Measurements from ENCODE around the gene JMJD1C. TPM values are rescaled to one million over a fixed set of nuclear protein-coding genes. Genes with fewer than 3 reads are reported as not detected.
A peak's percentile ranks its signal among the peaks of the same experiment; 100 is the strongest.

Gene JMJD1C
- total and polyA plus RNA-seq, 4 experiments from 2014 or later = 22.8 to 115 (median 84.5) TPM

DNA sequence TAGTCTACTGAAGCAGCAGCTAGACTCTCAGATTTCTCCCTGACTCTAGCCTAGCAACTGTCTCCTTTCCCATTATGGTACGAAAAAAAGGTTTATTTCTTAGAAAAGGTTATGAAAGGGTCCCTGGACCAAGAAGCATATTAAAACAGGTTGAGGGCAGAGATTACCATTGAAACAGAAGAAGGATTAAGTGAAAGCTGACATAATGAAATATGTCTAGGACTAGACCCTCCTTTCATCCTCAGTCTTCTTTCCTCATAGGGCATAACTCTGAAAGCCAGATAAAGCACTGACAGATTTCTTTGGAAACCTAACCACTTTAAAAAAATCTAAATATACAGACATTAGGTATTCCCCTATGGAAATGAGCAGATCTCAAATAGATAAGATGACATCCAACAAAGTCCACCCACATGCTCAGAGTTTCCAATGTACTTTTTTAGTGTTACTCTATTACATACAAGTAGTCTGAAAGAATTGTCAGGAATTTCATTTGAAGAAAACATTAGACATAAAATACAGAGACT, 58.6 kb downstream of the JMJD1C start:
- Histone ChIP-seq H3K4me1 (ENCODE audit: insufficient read depth, low read length) (no peaks in the 10 kb centered on the region), H3K27ac (ENCODE audit: low read depth, low read length) (no peak overlapping the region), H3K27me3 (ENCODE audit: insufficient read depth, low read length) (no peaks in the 10 kb centered on the region), H3K9me3 (ENCODE audit: control insufficient read depth in 1 of 2, low read length in 2 of 2) (no peaks in the 10 kb centered on the region), H3K36me3 (ENCODE audit: insufficient read depth, low read length) (no peaks in the 10 kb centered on the region), H3K4me3 (ENCODE audit: low read length in 2 of 2) (no peak overlapping the region)
- H3K27me3 Mint-ChIP-seq = no peaks in the 10 kb centered on the region
- H3K4me1 Mint-ChIP-seq = peaks cover 9 to 17% (median 14%) of the 10 kb centered on the region in 4 donors
- intact Hi-C loops (cut with micrococcal nuclease) = no loop called here
- H3K27ac Mint-ChIP-seq = no peak overlapping the region
- H3K36me3 Mint-ChIP-seq = peaks cover 3 to 5% of the 10 kb centered on the region in 2 donors
- H3K4me3 Mint-ChIP-seq = no peak overlapping the region
- CTCF ChIA-PET (ENCODE audit: partially characterized antibody) = interaction anchor here (0.6 kb wide), 1 partner anchor 476 kb away, joined by 3 read pairs; no protein-coding TSS in a partner anchor
- POLR2A ChIA-PET (ENCODE audit: partially characterized antibody) = no interaction called here
- H3K9me3 Mint-ChIP-seq = no peaks in the 10 kb centered on the region
- DNase-seq = no peak

DNA sequence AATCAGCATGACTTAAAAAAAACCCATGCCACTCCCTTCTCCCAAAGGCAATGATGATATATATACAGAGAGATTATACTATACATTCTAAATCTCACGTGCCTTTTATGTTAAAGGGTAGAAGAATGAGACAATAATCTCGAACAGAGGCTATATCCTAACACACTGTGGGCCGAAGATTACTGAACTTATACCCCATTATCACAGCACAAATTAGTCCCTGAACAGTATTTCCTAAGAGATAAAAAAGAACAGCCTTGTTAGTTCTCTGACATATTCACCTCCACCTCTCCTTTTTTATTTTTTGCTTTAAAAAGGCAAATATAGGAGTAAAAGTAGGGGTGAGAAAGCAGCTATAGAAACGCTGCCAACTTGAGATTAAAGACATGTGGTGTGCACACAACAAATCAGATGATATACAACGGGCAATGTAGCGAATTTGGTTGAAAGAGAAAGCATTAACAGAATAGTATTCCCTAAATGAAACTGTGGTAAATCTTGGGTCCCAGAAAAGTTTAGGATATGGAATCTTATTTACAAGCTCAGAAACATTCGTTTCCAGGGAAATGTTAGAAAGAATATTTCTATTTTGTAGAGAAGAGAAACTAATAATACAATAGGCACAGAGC, 69.5 kb downstream of the JMJD1C start:
- Mint-ChIP-seq H3K4me1 (peaks cover 16 to 29% (median 23%) of the 10 kb centered on the region in 4 donors), H3K36me3 (peaks cover 0 to 5% of the 10 kb centered on the region in 2 donors), H3K9me3 (no peaks in the 10 kb centered on the region), H3K4me3 (no peak overlapping the region), H3K27ac (peak overlapping the region in 3 of 7 donors; percentile 30 to 74 (median 73)), H3K27me3 (no peaks in the 10 kb centered on the region)
- Histone ChIP-seq H3K9me3 (ENCODE audit: control insufficient read depth in 1 of 2, low read length in 2 of 2) (no peaks in the 10 kb centered on the region), H3K36me3 (ENCODE audit: insufficient read depth, low read length) (no peaks in the 10 kb centered on the region), H3K27me3 (ENCODE audit: insufficient read depth, low read length) (no peaks in the 10 kb centered on the region), H3K27ac (ENCODE audit: low read depth, low read length) (no peak overlapping the region), H3K4me1 (ENCODE audit: insufficient read depth, low read length) (peaks cover 10% of the 10 kb centered on the region), H3K4me3 (ENCODE audit: low read length in 2 of 2) (no peak overlapping the region)
- no peak for DNase-seq
- POLR2A ChIA-PET (ENCODE audit: partially characterized antibody) = no interaction called here
- intact Hi-C loops (cut with micrococcal nuclease) = no loop called here
- CTCF ChIA-PET (ENCODE audit: partially characterized antibody) = no interaction called here

DNA sequence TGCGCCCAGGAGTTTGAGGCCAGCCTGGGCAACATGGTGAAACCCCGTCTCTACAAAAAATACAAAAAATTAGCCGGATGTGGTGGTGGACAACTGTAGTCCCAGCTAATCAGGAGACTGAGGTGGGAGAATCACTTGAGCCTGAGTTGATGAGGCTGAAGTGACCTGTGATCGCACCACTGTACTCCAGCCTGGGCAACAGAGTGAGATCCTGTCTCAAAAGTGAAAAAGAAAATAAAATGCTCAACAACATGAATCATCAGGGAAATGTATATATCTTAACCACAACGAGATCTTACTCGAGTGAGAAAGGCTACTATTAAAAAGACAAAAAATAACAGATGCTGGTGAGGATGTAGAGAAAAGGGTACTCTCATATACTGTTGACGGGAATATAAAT, 72.7 kb downstream of the JMJD1C start:
- CTCF ChIA-PET (ENCODE audit: partially characterized antibody) = no interaction called here
- Histone ChIP-seq H3K27me3 (ENCODE audit: insufficient read depth, low read length) (no peaks in the 10 kb centered on the region), H3K27ac (ENCODE audit: low read depth, low read length) (no peak overlapping the region), H3K9me3 (ENCODE audit: control insufficient read depth in 1 of 2, low read length in 2 of 2) (no peaks in the 10 kb centered on the region), H3K4me1 (ENCODE audit: insufficient read depth, low read length) (peaks cover 29% of the 10 kb centered on the region), H3K36me3 (ENCODE audit: insufficient read depth, low read length) (no peaks in the 10 kb centered on the region), H3K4me3 (ENCODE audit: low read length in 2 of 2) (no peak overlapping the region)
- no peak for DNase-seq
- peaks cover 31 to 55% (median 44%) of the 10 kb centered on the region in 4 donors for H3K4me1 Mint-ChIP-seq
- H3K27me3 Mint-ChIP-seq = no peaks in the 10 kb centered on the region
- intact Hi-C loops (cut with micrococcal nuclease) = no loop called here
- peak overlapping the region in 1 of 7 donors; percentile 52 for H3K27ac Mint-ChIP-seq
- POLR2A ChIA-PET (ENCODE audit: partially characterized antibody) = no interaction called here
- H3K36me3 Mint-ChIP-seq = peaks cover 8 to 13% of the 10 kb centered on the region in 2 donors
- H3K9me3 Mint-ChIP-seq = peaks cover 0 to 14% (median 10%) of the 10 kb centered on the region in 8 donors
- peak overlapping the region in 3 of 8 donors; percentile 13 to 62 (median 53) for H3K4me3 Mint-ChIP-seq

DNA sequence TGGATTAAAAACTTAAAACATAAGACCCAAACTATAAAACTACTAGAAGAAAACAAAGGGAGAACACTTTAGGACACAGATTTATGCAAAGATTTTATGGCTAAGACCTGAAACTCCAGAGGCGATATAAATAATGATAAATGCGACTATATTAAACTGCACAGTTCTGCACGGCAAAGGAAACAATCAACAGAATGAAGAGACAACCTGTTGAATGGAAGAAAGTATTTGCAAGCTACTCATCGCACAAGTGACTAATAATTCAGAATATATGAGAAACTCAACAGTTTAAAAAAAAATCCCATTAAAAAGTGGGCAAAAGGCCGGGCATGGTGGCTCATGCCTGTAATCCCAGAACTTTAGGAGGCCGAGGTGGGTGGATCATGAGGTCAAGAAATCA, 73.6 kb downstream of the JMJD1C start:
- Histone ChIP-seq H3K36me3 (ENCODE audit: insufficient read depth, low read length) (no peaks in the 10 kb centered on the region), H3K4me1 (ENCODE audit: insufficient read depth, low read length) (peaks cover 33% of the 10 kb centered on the region), H3K27me3 (ENCODE audit: insufficient read depth, low read length) (no peaks in the 10 kb centered on the region), H3K4me3 (ENCODE audit: low read length in 2 of 2) (no peak overlapping the region), H3K27ac (ENCODE audit: low read depth, low read length) (no peak overlapping the region), H3K9me3 (ENCODE audit: control insufficient read depth in 1 of 2, low read length in 2 of 2) (no peaks in the 10 kb centered on the region)
- H3K4me1 Mint-ChIP-seq = peaks cover 37 to 63% (median 51%) of the 10 kb centered on the region in 4 donors
- H3K9me3 Mint-ChIP-seq = peaks cover 0 to 14% (median 10%) of the 10 kb centered on the region in 8 donors
- no peaks in the 10 kb centered on the region for H3K27me3 Mint-ChIP-seq
- peaks cover 8 to 13% of the 10 kb centered on the region in 2 donors for H3K36me3 Mint-ChIP-seq
- peak overlapping the region in 7 of 8 donors; percentile 0 to 75 (median 64) for H3K4me3 Mint-ChIP-seq
- ChIA-PET POLR2A (ENCODE audit: partially characterized antibody) (interaction anchor here (0.7 kb wide), 1 partner anchor 11 kb away, joined by 5 read pairs; no protein-coding TSS in a partner anchor), CTCF (ENCODE audit: partially characterized antibody) (interaction anchor here (0.7 kb wide), 1 partner anchor 244 kb away, joined by 3 read pairs; no protein-coding TSS in a partner anchor)
- peak overlapping the region in 4 of 7 donors; percentile 10 to 82 (median 28) for H3K27ac Mint-ChIP-seq
- DNase-seq = no peak
- intact Hi-C loops (cut with micrococcal nuclease) = no loop called here

DNA sequence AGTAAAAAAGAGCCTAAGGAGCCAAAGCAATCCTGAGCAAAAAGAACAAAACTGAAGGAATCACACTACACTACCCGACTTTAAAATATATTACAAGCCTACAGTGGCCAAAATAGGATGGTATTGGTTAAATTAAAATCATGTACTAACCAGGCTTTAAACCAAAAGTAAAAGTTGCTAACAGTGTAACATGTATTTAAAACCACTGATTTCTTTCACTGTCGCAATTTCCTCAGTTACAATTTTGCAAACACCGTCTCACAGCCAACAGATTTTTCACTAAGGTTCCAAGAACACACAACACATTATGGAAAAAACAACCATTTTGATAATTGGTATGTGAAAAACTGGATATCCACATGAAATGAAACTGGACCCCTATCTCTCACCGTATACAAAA, 74.0 kb downstream of the JMJD1C start:
- peaks cover 35% of the 10 kb centered on the region for H3K4me1 ChIP-seq (ENCODE audit: insufficient read depth, low read length)
- H3K4me1 Mint-ChIP-seq = peaks cover 39 to 67% (median 54%) of the 10 kb centered on the region in 4 donors
- H3K36me3 Mint-ChIP-seq = peaks cover 8 to 13% of the 10 kb centered on the region in 2 donors
- H3K36me3 ChIP-seq (ENCODE audit: insufficient read depth, low read length) = no peaks in the 10 kb centered on the region
- no peaks in the 10 kb centered on the region for H3K9me3 ChIP-seq (ENCODE audit: control insufficient read depth in 1 of 2, low read length in 2 of 2)
- CTCF ChIA-PET (ENCODE audit: partially characterized antibody) = no interaction called here
- no peak for DNase-seq
- POLR2A ChIA-PET (ENCODE audit: partially characterized antibody) = no interaction called here
- H3K9me3 Mint-ChIP-seq = peaks cover 0 to 14% (median 10%) of the 10 kb centered on the region in 8 donors
- no peaks in the 10 kb centered on the region for H3K27me3 Mint-ChIP-seq
- peak overlapping the region in 7 of 8 donors; percentile 0 to 75 (median 64) for H3K4me3 Mint-ChIP-seq
- H3K27ac Mint-ChIP-seq = peak overlapping the region in 4 of 7 donors; percentile 10 to 82 (median 28)
- intact Hi-C loops (cut with micrococcal nuclease) = no loop called here
- no peak overlapping the region for H3K4me3 ChIP-seq (ENCODE audit: low read length in 2 of 2)
- no peak overlapping the region for H3K27ac ChIP-seq (ENCODE audit: low read depth, low read length)
- no peaks in the 10 kb centered on the region for H3K27me3 ChIP-seq (ENCODE audit: insufficient read depth, low read length)

DNA sequence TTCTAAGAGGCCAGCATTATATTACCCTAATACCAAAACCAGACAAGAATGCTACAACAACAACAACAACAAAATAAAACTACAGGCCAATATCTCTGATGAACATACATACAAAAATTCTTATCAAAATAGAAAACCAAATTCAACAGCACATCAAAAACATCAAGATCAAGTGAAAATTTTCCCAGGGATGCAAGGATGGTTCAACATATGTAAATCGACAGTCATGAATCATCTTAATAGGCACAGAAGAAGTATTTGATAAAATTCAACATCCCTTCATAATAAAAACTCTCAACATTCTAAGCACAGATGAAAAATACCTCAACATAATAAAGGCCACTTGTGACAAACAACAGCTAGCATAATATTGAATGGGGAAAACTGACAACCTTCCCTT, 75.3 kb downstream of the JMJD1C start:
- H3K27me3 ChIP-seq (ENCODE audit: insufficient read depth, low read length) = no peaks in the 10 kb centered on the region
- peaks cover 8 to 13% of the 10 kb centered on the region in 2 donors for H3K36me3 Mint-ChIP-seq
- no peaks in the 10 kb centered on the region for H3K27me3 Mint-ChIP-seq
- H3K4me1 ChIP-seq (ENCODE audit: insufficient read depth, low read length) = peaks cover 40% of the 10 kb centered on the region
- no peaks in the 10 kb centered on the region for H3K36me3 ChIP-seq (ENCODE audit: insufficient read depth, low read length)
- ChIA-PET POLR2A (ENCODE audit: partially characterized antibody) (no interaction called here), CTCF (ENCODE audit: partially characterized antibody) (no interaction called here)
- intact Hi-C loops (cut with micrococcal nuclease) = no loop called here
- no peak overlapping the region for H3K27ac ChIP-seq (ENCODE audit: low read depth, low read length)
- DNase-seq = no peak
- H3K9me3 Mint-ChIP-seq = peaks cover 0 to 14% (median 10%) of the 10 kb centered on the region in 8 donors
- peak overlapping the region in 2 of 7 donors; percentile 24 to 53 for H3K27ac Mint-ChIP-seq
- peak overlapping the region in 3 of 8 donors; percentile 4 to 43 (median 7) for H3K4me3 Mint-ChIP-seq
- H3K9me3 ChIP-seq (ENCODE audit: control insufficient read depth in 1 of 2, low read length in 2 of 2) = no peaks in the 10 kb centered on the region
- H3K4me3 ChIP-seq (ENCODE audit: low read length in 2 of 2) = no peak overlapping the region
- H3K4me1 Mint-ChIP-seq = peaks cover 41 to 70% (median 58%) of the 10 kb centered on the region in 4 donors

DNA sequence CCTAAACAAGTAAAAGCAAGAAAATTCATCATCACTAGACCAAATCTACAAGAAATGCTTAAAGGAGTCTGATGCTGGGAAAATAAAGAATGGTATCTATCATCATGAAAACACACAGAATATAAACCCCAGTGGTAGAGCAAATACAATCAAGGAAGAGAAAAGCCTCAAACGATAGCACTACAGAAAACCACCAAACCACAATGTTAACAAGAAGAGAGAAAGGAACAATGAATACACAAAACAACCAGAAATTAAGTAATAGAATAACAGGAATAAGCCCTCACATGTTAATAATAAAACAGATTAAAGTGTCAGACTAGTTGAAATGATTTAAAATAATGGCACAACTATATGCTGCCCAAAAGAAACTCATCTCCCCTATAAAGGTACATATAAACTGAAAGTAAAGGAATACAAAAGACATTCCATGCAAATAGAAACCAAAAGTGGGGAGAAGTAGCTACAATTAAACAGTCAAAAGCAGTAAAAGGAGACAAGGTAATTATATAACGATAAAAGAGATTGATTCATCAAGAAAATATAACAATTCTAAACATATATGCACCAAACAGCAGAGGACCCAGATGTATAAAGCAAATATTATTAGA, 77.3 kb downstream of the JMJD1C start:
- peak overlapping the region; percentile 23 for H3K27ac ChIP-seq (ENCODE audit: low read depth, low read length)
- H3K9me3 Mint-ChIP-seq = peaks cover 0 to 14% (median 10%) of the 10 kb centered on the region in 8 donors
- ChIA-PET CTCF (ENCODE audit: partially characterized antibody) (no interaction called here), POLR2A (ENCODE audit: partially characterized antibody) (interaction anchor here (1.0 kb wide), 1 partner anchor 17 kb away, joined by 3 read pairs; no protein-coding TSS in a partner anchor)
- H3K27ac Mint-ChIP-seq = peak overlapping the region; percentile 24 to 83 (median 76)
- peaks cover 40% of the 10 kb centered on the region for H3K4me1 ChIP-seq (ENCODE audit: insufficient read depth, low read length)
- H3K4me1 Mint-ChIP-seq = peaks cover 54 to 86% (median 71%) of the 10 kb centered on the region in 4 donors
- intact Hi-C loops (cut with micrococcal nuclease) = loop anchor here (5.0 kb wide), 2 partner anchors 34 to 121 kb away; no protein-coding TSS in a partner anchor
- H3K36me3 Mint-ChIP-seq = peaks cover 8 to 18% of the 10 kb centered on the region in 2 donors
- peak in 4 of 5 donors; percentile 44 to 63 (median 53) for DNase-seq
- H3K36me3 ChIP-seq (ENCODE audit: insufficient read depth, low read length) = no peaks in the 10 kb centered on the region
- no peaks in the 10 kb centered on the region for H3K27me3 ChIP-seq (ENCODE audit: insufficient read depth, low read length)
- H3K4me3 Mint-ChIP-seq = peak overlapping the region; percentile 69 to 92 (median 82)
- H3K9me3 ChIP-seq (ENCODE audit: control insufficient read depth in 1 of 2, low read length in 2 of 2) = no peaks in the 10 kb centered on the region
- H3K4me3 ChIP-seq (ENCODE audit: low read length in 2 of 2) = peak overlapping the region; percentile 14 to 31
- H3K27me3 Mint-ChIP-seq = no peaks in the 10 kb centered on the region

Measured in CD4-positive, alpha-beta memory T cell (primary cell).